ENCODE measurements around the gene TKT.

- TF ChIP-seq TAF1 (IDR thresholded peaks at IDR 0.05; ENCODE audit: borderline replicate concordance, low read depth, low read length), result no peak
- peak; percentile 86 for TF ChIP-seq POLR2A (IDR thresholded peaks at IDR 0.05; ENCODE audit: low read depth, low read length)
- TF ChIP-seq POLR2AphosphoS5 (IDR thresholded peaks at IDR 0.05; ENCODE audit: low read depth, low read length), result peak; percentile 79
These were observed at the start of gene TKT for GRCh38 chr3:53255775-53256703.
